ENCODE data around the gene CSH2.
"Not testable (repeated sequence)": the region's sequence is repeated elsewhere in the genome, so short reads cannot be mapped to it uniquely, and the experiment has no call there.

The CSH2 gene

DNA sequence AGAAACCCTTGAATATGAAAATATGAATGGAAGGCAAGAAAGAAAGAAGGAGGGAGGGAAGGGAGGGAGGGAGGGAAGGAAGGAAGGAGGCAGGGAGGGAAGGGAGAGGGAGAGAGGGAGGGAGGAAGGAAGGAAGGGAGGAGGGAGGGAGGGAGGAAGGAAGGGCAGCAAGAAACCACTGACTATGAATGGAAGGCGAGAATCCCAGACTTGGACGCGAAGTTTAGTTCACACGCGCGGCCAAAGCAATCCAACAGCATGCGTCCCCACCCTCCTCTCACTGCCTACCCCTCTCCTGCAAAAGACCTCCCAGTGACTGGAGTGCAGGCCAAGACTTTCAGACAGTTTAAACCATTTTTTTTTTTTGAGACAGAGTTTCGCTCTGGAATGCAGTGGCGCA is 23.1 kb downstream of the CSH2 start:
- DNase-seq, result no peak

- DNase-seq, result no peak
These were observed 24.4 kb downstream of the CSH2 start for GRCh38 chr17:63848834-63849689.

DNA sequence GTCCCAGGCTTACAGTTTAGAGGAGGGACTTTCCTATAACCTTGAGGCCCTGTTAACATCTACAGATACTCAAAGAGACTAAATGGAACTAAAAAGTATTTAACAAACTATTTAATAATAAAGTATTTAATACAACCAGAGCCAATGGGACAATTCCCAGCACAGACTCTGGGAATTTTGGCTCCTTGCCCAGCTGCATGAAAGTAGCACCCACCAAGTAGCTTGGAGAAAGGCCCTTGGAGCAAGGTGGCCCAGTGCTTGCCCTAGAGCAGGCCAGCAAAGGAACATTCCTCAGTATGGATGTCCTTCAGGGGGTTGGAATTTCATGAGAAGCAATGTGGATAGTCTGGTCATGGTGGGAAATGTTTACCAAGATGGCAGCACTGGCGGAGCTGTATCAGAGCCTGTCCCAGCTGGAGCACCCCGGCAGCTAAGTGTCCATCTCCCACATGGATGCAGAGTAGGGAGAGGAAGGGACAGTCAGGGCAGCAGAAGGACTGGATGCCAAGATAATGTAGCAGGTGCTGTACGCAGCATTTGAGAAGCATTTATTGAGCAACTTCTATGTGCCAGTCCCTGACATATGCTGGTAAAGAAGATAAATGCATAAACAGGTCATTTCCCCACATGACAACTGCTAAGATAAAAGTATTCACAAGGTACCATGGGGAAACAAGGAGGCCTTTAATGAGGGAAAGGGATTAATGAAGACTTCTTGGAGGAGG is 25.8 kb downstream of the CSH2 start:
- no peak for DNase-seq

DNA sequence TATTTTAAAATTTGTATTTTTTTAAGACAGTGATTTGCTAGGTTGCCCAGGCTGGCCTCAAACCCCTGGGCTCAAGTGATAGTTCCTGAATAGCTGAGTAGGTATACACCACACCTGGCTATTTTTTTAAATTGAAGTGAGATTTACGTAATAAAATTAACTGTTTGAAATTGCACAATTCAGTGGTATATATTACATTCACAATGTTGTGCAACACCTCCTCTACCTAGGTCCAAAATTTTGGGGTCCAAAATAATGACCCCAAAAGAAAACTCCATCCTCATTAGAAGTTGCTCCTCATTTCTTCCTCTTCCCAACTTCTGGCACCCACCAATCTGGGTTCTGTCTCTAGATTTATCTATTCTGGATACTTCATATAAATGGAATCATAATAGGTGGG is 28.0 kb downstream of the CSH2 start:
- no peak for DNase-seq

DNA sequence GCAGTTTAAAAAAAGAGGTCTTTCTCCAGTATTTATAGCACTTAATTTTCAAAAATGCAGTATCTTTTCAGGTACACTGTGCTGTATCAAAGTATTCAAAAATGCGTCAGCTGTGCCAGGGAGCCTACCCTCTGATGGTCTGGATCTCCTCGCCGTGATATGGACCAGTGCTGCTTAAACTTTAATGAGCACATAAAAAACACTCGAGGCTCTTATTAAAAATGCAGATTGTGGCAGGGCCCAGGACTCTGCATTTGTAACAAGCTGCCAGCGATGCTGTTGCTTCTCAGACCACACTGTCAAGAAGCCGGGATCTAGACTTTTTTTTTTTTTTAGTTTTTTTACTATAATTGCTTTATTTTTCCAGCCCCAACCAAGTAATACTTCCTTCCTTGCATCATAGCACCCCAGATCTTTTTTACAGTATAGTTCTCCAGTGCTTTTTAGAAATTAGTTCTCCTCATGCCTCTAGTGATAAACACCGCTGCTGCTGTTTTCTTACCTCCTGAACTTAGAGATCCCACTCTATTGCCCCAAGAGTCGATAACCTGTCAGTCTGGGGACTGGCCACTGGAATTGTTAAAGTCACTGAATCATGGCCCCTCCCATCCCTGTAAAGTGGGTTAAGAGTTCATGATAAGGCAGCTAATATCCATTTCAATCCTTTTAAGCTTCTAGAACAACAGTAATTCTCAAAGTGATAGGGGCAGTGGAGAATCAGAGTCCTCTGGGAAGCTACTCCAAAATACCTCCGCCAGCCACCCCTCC is 29.4 kb downstream of the CSH2 start:
- DNase-seq, result no peak

DNA sequence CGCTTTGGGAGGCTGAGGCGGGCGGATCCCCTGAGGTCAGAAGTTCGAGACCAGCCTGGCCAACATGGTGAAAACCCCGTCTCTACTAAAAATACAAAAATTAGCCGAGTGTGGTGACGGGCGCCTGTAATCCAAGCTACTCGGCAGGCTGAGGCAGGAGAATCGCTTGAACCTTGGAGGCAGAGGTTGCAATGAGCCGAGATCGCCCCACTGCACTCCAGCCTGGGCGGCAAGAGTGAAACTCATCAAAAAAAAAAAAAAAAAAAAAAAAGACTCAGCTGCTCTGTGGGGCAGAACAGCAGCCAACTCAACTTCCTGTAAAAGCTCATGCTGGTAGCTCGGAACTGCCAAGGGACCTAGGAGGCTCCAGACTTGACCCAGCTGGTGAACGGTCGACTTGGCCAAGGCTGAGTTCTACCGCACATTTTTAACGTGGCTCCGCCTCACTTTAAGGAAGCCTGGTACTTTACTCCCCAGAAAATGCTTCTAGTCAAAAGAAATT is 30.0 kb downstream of the CSH2 start:
- not testable (repeated sequence) for DNase-seq

- peak; percentile 98 for DNase-seq
These were observed 30.7 kb downstream of the CSH2 start, which contains the start of gene SMARCD2 for GRCh38 chr17:63842540-63843386. Gene SMARCD2 (minus strand): TSS chr17:63842685. CDS start chr17:63842674, 11 bp downstream.

DNA sequence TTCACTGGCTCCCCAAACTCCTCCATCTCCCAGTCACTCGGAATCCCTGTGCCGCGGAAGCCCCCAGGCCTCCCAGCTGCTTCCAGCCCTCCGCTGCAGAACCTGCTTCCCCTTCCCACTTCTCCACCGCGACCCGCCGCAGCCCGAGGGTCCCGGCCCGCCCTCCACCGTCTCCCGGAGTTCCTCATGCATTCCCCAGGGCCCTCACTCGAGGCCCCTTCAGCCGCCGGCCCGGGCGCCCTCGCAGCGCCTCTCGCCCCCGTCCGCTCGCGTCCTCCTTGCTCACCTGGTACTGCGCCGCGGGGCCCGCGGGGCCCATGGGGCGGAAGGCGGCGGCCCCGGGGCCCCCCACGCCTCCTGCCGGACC is 31.3 kb downstream of the CSH2 start:
- DNase-seq, result peak; percentile 45

GRCh38 chr17:63841350-63842172 is 31.9 kb downstream of the CSH2 start:
- peak; percentile 35 for DNase-seq

GRCh38 chr17:63840591-63841349 is 32.7 kb downstream of the CSH2 start:
- DNase-seq, result no peak

DNA sequence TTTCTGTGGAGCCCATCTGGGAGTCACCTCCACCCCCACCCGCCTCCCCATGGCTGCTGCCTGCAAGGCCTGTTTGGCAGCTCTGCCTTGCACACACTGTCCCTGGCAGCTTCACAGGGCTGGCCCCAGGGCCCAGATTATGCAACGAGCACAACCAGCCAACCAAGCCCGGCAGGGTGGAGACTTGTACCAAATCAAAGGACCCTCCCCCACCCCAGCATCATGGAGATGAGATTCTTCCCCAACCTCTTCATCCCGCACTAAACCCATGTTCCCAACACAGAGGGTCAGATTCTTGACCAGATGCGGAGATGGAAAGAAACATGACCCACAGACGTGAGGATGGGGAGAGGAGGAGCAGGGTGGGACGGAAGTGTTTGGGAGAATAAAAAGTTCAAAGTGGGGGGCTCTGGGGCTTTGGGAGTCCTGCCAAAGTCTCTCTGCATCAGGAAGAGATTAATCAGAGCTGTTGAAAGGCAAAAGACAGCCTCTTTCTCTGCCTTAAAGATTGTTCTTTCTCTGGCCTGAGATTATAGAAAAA is 34.8 kb downstream of the CSH2 start:
- DNase-seq, result peak; percentile 17

- DNase-seq, result no peak
These were observed 35.4 kb downstream of the CSH2 start for GRCh38 chr17:63837962-63838600.

DNA sequence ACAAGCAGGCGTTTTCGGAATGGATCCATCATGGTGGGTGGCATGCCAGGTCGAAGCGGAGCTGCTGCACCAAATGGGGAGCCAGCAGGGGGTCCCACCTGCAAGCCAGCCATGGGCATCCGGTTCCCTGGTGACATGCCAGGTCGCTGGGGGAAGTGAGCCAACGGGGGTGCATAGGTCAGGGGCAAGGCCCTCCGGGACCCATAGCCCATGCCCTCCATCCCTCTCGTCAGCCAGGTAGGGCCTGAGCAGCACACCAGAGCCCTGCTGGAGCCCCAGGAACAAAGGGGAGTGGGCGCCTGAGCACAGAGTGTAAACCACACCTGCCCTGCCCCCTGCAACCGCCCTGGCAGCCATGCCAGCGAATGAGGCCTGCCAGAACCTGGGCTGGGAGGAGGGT is 36.0 kb downstream of the CSH2 start:
- DNase-seq, result no peak

GRCh38 chr17:63836811-63837210 is 36.7 kb downstream of the CSH2 start:
- no peak for DNase-seq

GRCh38 chr17:63835167-63835720 is 38.2 kb downstream of the CSH2 start:
- no peak for DNase-seq

GRCh38 chr17:63834431-63835166 is 38.9 kb downstream of the CSH2 start:
- DNase-seq, result no peak

GRCh38 chr17:63833741-63834373 is 39.6 kb downstream of the CSH2 start:
- no peak for DNase-seq
